Measurements from ENCODE around the gene ABCC1. TPM values are rescaled to one million over a fixed set of nuclear protein-coding genes. Genes with fewer than 3 reads are reported as not detected.

The ABCC1 gene
- total RNA-seq, 1 donor from 2014 or later, result 17.0 TPM

- Histone ChIP-seq H3K36me3 (peaks cover 87% of the 10 kb centered on the region), H3K9me3 (replicated peaks) (no peaks in the 10 kb centered on the region), H3K4me3 (no peak overlapping the region), H3K27me3 (ENCODE audit: low read depth) (no peaks in the 10 kb centered on the region), H3K4me1 (no peaks in the 10 kb centered on the region), H3K27ac (replicated peaks) (no peak overlapping the region)
- no peak for TF ChIP-seq CTCF (IDR thresholded peaks at IDR 0.05; ENCODE audit: borderline replicate concordance)
- DNase-seq, result no peak
- intact Hi-C loops (cut with micrococcal nuclease), result no loop called here
Measured at GRCh38 chr16:16131659-16132058, 182.2 kb downstream of the ABCC1 start.

- Histone ChIP-seq H3K4me3 (no peak overlapping the region), H3K27ac (replicated peaks) (no peak overlapping the region), H3K9me3 (replicated peaks) (no peaks in the 10 kb centered on the region), H3K4me1 (no peaks in the 10 kb centered on the region), H3K27me3 (ENCODE audit: low read depth) (no peaks in the 10 kb centered on the region), H3K36me3 (peaks cover 96% of the 10 kb centered on the region)
- DNase-seq, result no peak
- no peak for TF ChIP-seq CTCF (IDR thresholded peaks at IDR 0.05; ENCODE audit: borderline replicate concordance)
- intact Hi-C loops (cut with micrococcal nuclease), result no loop called here
Measured at GRCh38 chr16:16133943-16134604, 184.7 kb downstream of the ABCC1 start.

- no peak overlapping the region for H3K27ac ChIP-seq (replicated peaks)
- no peak for DNase-seq
- no peak overlapping the region for H3K4me3 ChIP-seq
- intact Hi-C loops (cut with micrococcal nuclease), result no loop called here
- H3K9me3 ChIP-seq (replicated peaks), result no peaks in the 10 kb centered on the region
- TF ChIP-seq CTCF (IDR thresholded peaks at IDR 0.05; ENCODE audit: borderline replicate concordance), result no peak
- no peaks in the 10 kb centered on the region for H3K27me3 ChIP-seq (ENCODE audit: low read depth)
- H3K36me3 ChIP-seq, result peaks cover 97% of the 10 kb centered on the region
- no peaks in the 10 kb centered on the region for H3K4me1 ChIP-seq
Measured at GRCh38 chr16:16136588-16136987, 187.2 kb downstream of the ABCC1 start.

- Histone ChIP-seq H3K27ac (replicated peaks) (no peak overlapping the region), H3K9me3 (replicated peaks) (no peaks in the 10 kb centered on the region), H3K4me3 (no peak overlapping the region), H3K27me3 (ENCODE audit: low read depth) (no peaks in the 10 kb centered on the region), H3K36me3 (peaks cover 97% of the 10 kb centered on the region), H3K4me1 (no peaks in the 10 kb centered on the region)
- no peak for DNase-seq
- intact Hi-C loops (cut with micrococcal nuclease), result no loop called here
- no peak for TF ChIP-seq CTCF (IDR thresholded peaks at IDR 0.05; ENCODE audit: borderline replicate concordance)
Measured at GRCh38 chr16:16137110-16137509, 187.7 kb downstream of the ABCC1 start.

GRCh38 chr16:16138034-16138635 lies 188.7 kb downstream of the ABCC1 start:
- H3K36me3 ChIP-seq, result peaks cover 90% of the 10 kb centered on the region
- H3K4me1 ChIP-seq, result no peaks in the 10 kb centered on the region
- DNase-seq, result no peak
- intact Hi-C loops (cut with micrococcal nuclease), result no loop called here
- H3K9me3 ChIP-seq (replicated peaks), result no peaks in the 10 kb centered on the region
- no peaks in the 10 kb centered on the region for H3K27me3 ChIP-seq (ENCODE audit: low read depth)
- H3K4me3 ChIP-seq, result no peak overlapping the region
- no peak for TF ChIP-seq CTCF (IDR thresholded peaks at IDR 0.05; ENCODE audit: borderline replicate concordance)
- H3K27ac ChIP-seq (replicated peaks), result no peak overlapping the region

Data from left ventricle myocardium inferior (tissue), 1 donor.